CMK (cell line): Measurements from ENCODE around the gene MTA3.
"Not testable (repeated sequence)": the region's sequence is repeated elsewhere in the genome, so short reads cannot be mapped to it uniquely, and the experiment has no call there.

ENCODE experiments used
- DNase-seq: peaks from one replicate; pipeline ENCODE4 v3.0.0-alpha.2; 2010; ENCODE audit warnings: low read depth

The MTA3 gene

GRCh38 chr2:42568401-42569115 is at the start of gene MTA3:
MTA3 (plus strand) TSS chr2:42568632; CDS start chr2:42568746, 114 bp downstream.
- DNase-seq, result peak; percentile 9

- DNase-seq, result no peak
These were observed 48.8 kb upstream of the MTA3 start for GRCh38 chr2:42519624-42520023.

GRCh38 chr2:42522035-42522434 is 46.4 kb upstream of the MTA3 start:
- no peak for DNase-seq

GRCh38 chr2:42523341-42523740 is 45.1 kb upstream of the MTA3 start:
- no peak for DNase-seq

GRCh38 chr2:42532397-42532796 is 36.0 kb upstream of the MTA3 start:
- DNase-seq, result no peak

GRCh38 chr2:42537493-42537892 is 30.9 kb upstream of the MTA3 start:
- no peak for DNase-seq

GRCh38 chr2:42542871-42543270 is 25.6 kb upstream of the MTA3 start:
- DNase-seq, result no peak

GRCh38 chr2:42545023-42545721 is 23.3 kb upstream of the MTA3 start:
- DNase-seq, result no peak

GRCh38 chr2:42545841-42546390 is 22.5 kb upstream of the MTA3 start:
- no peak for DNase-seq

- no peak for DNase-seq
These were observed 21.4 kb upstream of the MTA3 start for GRCh38 chr2:42547014-42547413.

- DNase-seq, result no peak
These were observed 20.8 kb upstream of the MTA3 start for GRCh38 chr2:42547446-42548295.

- no peak for DNase-seq
These were observed 17.6 kb upstream of the MTA3 start for GRCh38 chr2:42550870-42551269.

- no peak for DNase-seq
These were observed 14.0 kb upstream of the MTA3 start for GRCh38 chr2:42554392-42554791.

GRCh38 chr2:42556315-42556890 is 12.0 kb upstream of the MTA3 start:
- no peak for DNase-seq

GRCh38 chr2:42557306-42557705 is 11.1 kb upstream of the MTA3 start:
- no peak for DNase-seq

GRCh38 chr2:42558827-42559226 is 9.6 kb upstream of the MTA3 start:
- DNase-seq, result no peak

GRCh38 chr2:42560133-42560532 is 8.3 kb upstream of the MTA3 start:
- DNase-seq, result not testable (repeated sequence)

- no peak for DNase-seq
These were observed 7.5 kb upstream of the MTA3 start for GRCh38 chr2:42560899-42561298.

- no peak for DNase-seq
These were observed 5.8 kb upstream of the MTA3 start for GRCh38 chr2:42562474-42563144.

GRCh38 chr2:42566025-42566424 is 2.4 kb upstream of the MTA3 start:
- no peak for DNase-seq

GRCh38 chr2:42566837-42567321 is 1.6 kb upstream of the MTA3 start:
- DNase-seq, result no peak
